ENCODE measurements around the gene CLEC16A.
"Not testable (repeated sequence)": the region's sequence is repeated elsewhere in the genome, so short reads cannot be mapped to it uniquely, and the experiment has no call there.

Gene CLEC16A

GRCh38 chr16:10965440-10966061 lies 21.2 kb downstream of the CLEC16A start:
- no peak overlapping the region for H3K4me3 ChIP-seq (ENCODE audit: low read depth, low read length)
- no peak for TF ChIP-seq CTCF (IDR thresholded peaks at IDR 0.05; ENCODE audit: low read depth, low read length)

GRCh38 chr16:10966129-10966528 lies 21.8 kb downstream of the CLEC16A start:
- TF ChIP-seq CTCF (IDR thresholded peaks at IDR 0.05; ENCODE audit: low read depth, low read length) = no peak
- no peak overlapping the region for H3K4me3 ChIP-seq (ENCODE audit: low read depth, low read length)

GRCh38 chr16:10966559-10966958 lies 22.2 kb downstream of the CLEC16A start:
- H3K4me3 ChIP-seq (ENCODE audit: low read depth, low read length) = not testable (repeated sequence)

- no peak for TF ChIP-seq CTCF (IDR thresholded peaks at IDR 0.05; ENCODE audit: low read depth, low read length)
- no peak overlapping the region for H3K4me3 ChIP-seq (ENCODE audit: low read depth, low read length)
These were observed 23.6 kb downstream of the CLEC16A start for GRCh38 chr16:10967986-10968385.

- H3K4me3 ChIP-seq (ENCODE audit: low read depth, low read length) = no peak overlapping the region
- no peak for TF ChIP-seq CTCF (IDR thresholded peaks at IDR 0.05; ENCODE audit: low read depth, low read length)
These were observed 24.1 kb downstream of the CLEC16A start for GRCh38 chr16:10968498-10968897.

GRCh38 chr16:10969615-10970014 lies 25.3 kb downstream of the CLEC16A start:
- no peak overlapping the region for H3K4me3 ChIP-seq (ENCODE audit: low read depth, low read length)
- TF ChIP-seq CTCF (IDR thresholded peaks at IDR 0.05; ENCODE audit: low read depth, low read length) = no peak

GRCh38 chr16:10970065-10970464 lies 25.7 kb downstream of the CLEC16A start:
- no peak for TF ChIP-seq CTCF (IDR thresholded peaks at IDR 0.05; ENCODE audit: low read depth, low read length)
- no peak overlapping the region for H3K4me3 ChIP-seq (ENCODE audit: low read depth, low read length)

- 0 out of 2 replicates have a peak, but pooled peaks have one; percentile 26 for TF ChIP-seq CTCF (IDR thresholded peaks at IDR 0.05; ENCODE audit: low read depth, low read length)
- no peak overlapping the region for H3K4me3 ChIP-seq (ENCODE audit: low read depth, low read length)
These were observed 27.2 kb downstream of the CLEC16A start for GRCh38 chr16:10971560-10971961.

Measured in WI38 (cell line).